Stimulated activated CD8-positive, alpha-beta memory T cell treated with anti-CD3 and anti-CD28 coated beads, Interleukin-12 subunit alpha, Interleukin-12 subunit beta, amount 100 ng/mL, for 24 hours (primary cell): ENCODE measurements around the gene P3R3URF.

Experiments used
- DNase-seq: peaks from one replicate; pipeline ENCODE4 v3.0.0-alpha.2; 2020; ENCODE audit errors: extremely low read depth

Gene P3R3URF

GRCh38 chr1:46193984-46194570 lies 17.8 kb upstream of the P3R3URF start:
- no peak for DNase-seq

DNA sequence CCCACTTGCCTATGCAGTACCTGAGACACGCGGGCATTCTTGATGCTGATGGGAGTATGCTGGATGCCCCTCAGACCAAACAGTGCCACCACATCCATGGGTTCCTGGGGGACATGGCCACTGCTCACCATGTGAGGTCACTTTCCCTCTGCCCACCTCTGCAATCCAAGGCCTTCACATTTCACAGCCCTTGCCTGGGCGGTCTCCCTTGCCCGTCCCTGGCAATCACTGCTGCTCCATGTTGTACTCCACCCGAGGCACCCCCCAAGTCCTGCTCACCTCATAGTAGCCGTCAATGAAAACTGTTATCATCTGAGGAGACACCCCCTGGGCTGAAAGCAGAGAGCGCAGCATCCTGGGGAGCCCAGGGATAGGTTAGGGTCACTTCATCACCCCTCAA lies 17.0 kb upstream of the P3R3URF start:
- DNase-seq: no peak

DNA sequence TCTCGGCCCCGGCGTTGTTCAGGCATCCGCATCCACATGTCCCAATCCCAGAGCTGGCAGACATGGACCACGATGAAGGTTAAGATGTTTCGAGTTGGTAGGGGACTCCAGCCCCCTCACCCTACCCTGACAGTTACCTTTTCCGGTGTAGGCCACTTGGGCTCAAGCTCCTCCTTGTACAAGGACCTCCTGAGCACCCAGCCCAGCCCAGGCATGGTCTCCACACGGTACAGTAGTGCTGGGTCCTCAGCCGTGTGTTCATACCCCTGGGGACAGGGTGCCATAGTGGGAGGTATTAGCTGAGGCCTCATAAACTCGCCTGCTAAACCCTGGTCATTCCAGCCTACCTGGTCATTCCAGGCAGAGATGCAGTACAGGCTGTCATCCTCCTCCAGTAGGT lies 15.9 kb upstream of the P3R3URF start:
- DNase-seq: no peak

DNA sequence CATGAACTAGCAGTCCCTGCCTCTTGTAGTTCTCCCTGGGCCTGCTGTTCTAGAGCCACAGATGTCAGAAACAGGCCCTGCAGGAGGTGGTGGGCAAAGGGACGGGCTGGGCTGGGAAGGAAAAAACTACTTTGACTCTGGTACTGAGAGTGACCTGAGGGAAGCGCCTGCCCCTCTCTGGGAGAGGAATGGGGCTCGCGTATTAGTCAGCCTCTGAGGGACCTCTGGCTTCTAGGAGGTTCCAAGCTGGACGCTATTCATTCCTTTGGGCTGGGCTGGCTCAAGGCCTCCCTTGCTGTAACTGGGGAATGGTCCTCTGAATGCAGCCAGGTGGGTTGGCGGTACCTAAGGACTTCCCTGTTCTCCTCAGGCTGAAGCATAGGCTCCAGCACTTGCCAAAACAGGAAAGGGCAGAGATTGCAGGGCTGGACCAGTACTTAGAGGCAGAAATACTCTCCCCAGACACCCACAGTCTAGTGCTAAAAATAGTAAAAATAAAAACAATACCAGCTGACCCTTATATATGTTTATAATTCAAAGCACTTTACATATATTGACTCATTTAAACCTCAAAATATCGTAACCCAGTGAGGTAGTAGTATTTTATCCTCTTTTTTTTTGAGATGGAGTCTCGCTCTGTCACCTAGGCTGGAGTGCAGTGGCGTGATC lies 14.9 kb upstream of the P3R3URF start:
- no peak for DNase-seq

DNA sequence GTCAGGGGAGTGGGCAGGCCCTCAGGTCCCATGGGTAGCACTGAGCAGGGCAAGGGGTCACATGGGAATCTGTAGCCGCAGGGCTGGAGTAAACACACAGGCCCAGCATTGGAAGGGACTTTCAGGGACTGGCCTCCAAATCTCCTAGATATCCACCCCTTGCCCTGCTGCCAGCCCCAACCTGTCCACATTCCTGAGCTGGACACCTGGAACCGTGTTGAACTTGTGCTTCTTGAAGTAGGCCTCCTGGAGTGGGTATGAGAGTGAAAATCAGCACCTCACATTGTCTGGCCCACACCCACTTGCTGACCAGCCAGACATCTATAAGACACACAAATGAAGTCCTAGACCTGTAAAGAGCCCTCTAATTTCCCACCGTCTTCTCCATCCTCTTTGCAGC lies 14.3 kb upstream of the P3R3URF start:
- DNase-seq: no peak

DNA sequence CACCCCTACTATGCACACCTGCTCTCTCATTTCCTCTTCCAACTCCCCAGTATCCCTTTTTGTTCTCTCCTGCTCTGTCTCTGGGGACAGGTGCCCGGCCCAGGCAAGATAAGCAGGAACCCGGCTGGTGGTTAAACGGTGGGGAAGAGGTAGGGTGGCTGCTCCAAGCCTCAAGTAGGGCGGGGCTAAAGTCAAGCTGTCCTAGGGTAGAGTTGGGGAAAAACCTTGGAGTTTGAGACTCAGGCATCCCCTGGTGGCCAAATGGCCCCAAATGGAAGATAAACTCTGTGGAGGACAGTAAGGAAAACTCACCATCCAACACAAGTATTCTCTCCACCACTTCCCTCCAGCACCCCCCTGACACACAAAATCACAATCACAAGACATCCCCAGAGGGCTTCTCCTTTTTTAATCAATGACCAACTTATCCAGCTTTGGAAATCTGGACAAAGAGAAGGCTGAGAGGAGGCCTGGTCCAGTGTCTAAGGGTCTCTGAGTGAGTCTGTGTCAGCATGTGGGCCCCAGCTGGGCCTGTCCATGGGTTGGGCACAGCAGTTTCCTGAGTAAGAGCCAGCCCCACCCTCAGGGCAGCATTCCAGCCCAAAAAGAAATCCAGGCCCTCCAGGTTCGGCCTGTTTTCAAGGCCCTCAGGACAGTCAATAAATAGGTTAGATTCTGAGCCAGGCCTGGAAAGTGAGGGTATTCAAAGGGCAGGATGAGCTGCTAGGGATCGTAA lies 12.2 kb upstream of the P3R3URF start:
- DNase-seq: no peak

DNA sequence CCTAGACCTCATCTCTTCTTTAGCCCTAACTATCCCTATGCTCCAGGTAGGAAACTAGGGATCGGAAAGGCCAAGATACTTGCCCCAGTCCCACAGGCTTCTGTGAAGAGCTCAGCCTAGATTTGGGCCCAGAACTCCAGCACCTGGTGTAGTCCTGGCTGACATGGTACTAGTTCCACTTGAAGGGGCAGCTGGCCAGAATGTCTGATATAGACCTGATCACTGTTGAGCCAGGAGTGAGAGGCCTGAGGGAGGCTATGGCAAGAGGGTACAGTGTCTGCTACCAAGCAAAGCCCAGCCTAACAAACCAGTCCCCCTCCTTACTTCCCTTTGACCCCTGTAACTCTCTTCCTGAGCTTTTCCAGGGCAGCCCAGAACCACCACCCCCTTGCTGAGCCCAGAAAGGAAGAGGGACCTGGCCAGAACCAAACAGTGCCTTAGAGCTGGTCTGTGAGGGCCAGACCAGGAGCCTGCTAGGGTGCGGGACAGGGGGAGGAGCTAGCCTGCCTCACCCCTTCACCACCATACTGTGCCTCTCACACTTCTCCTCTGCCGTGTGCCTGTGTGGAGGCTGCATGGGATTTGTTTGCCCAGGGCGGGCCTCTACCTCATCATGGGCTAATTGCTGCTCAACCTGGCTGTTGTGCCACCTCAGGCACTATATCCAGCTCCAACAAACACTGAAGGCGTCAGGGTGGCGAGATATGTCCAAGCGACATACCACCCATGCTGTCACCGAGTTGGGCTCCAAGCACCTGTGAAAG lies 11.0 kb upstream of the P3R3URF start:
- no peak for DNase-seq

GRCh38 chr1:46186076-46186475 lies 9.8 kb upstream of the P3R3URF start:
- no peak for DNase-seq

DNA sequence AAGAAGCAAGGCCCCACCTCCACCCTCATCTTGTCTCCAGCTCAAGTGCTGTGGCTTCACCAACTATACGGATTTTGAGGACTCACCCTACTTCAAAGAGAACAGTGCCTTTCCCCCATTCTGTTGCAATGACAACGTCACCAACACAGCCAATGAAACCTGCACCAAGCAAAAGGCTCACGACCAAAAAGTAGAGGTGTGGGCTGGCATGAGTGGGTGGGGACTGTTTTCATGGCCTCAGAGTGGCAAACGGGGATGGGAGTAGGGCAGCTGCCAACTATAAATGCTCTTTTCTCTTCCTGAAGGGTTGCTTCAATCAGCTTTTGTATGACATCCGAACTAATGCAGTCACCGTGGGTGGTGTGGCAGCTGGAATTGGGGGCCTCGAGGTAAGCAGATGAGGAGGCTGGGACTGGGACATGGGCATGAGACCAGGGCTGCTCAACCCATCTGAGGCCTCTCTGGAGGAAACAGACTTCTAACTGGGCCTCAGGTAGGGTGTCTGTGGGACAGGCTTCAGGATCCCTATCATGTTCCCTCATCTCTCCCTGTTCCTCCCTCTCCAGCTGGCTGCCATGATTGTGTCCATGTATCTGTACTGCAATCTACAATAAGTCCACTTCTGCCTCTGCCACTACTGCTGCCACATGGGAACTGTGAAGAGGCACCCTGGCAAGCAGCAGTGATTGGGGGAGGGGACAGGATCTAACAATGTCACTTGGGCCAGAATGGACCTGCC lies 8.8 kb upstream of the P3R3URF start:
- no peak for DNase-seq

GRCh38 chr1:46183926-46184557 lies 7.8 kb upstream of the P3R3URF start:
- DNase-seq: no peak

DNA sequence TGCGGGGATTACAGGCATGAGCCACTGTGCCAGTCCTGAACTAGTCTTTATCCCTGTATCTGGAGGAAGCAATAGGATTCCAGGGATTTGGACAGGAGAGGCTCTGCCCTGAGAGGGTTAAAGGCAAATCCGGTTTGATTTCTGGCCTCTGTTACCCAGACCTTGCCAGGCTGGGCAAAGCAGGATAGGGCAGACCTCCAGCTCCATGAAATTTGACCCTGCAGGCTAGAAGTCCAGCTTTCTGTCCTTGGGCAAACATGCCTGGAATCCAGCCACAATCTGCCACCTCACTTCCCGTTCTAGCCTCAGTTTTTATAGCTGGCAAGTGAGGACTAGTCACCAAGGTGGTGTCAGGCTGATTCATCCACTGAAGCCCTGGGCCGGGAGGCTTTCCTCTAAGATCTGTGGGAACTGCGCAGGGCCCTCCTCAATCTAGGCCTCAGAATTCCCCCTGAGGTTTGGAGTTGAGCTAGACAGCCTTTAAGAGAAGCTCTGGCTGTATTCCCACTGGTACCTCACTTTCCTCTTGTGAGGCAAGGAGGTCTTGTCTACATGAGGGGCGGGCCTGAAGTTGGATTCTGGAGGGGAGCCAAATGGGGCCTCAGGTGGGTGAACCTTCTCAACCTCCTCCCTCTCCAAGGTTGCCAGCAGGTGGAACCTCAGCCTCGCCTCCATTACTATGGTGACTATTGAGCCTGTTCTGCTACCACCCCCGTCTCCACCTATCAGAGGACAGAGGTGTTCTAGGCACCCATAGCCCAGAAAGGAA lies 7.0 kb upstream of the P3R3URF start:
- DNase-seq: no peak

DNA sequence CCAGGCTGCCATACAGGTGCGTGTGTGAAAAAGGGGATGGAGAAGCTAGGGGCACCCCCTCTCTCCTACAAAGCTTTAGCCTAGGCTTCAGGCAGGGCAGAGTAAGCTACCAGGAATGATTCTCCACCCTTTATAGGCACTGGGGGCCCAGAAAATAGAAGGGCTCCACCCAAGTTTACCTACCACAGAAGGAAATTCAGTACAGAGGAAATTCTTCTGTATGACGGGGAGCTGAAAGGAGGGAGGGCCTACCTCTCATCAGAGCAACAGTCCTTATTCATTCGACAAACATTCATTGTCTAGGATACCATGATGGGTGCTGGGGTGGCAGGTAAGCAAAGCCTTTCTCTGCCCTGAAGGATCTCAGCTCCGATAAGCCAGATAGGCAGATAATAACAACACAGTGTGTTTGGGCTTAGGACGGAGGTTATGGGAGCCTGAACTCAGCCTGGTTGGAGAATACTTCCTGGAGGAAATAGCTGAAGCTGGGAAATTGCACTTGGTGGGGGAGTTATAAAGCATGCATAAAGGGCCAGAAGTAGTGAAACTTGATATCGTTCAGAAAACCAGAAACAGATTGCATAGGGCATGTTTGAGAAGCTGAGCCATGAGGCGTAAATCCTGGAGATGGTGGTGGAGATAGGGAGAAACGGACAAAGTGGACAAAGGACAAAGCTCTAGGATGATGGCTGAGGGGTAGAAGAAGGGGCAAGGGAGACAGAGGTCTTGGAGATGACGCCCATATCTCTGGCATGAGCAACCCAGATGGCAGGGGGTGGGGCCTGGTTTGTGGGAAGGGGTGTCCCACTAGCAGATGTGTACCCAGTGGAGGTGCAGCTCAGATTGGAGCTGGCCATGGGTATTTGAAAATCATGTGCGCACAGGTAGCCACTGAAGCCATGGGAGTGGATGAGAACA lies 5.3 kb upstream of the P3R3URF start:
- no peak for DNase-seq

DNA sequence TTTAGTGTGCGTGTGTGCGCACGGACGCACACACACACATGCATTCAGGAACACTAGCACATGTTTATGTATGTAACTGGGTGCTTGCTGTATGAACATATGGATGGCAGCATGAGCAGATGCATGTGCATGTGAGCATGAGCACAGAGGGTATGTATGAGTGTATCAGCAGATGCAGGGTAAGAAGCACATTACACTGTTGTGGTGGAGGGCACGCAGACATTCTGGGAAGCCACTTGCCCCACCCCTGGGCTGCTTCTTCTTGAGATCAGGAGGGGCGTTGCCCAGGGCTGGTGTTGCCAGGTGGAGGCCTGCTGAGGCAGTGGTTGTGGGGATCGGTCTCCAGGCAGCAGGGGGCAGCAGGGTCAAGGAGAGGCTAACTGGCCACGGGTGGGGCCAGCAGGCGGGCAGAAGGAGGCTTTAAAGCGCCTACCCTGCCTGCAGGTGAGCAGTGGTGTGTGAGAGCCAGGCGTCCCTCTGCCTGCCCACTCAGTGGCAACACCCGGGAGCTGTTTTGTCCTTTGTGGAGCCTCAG lies 3.9 kb upstream of the P3R3URF start:
- DNase-seq: no peak

- no peak for DNase-seq
Observed at GRCh38 chr1:46179138-46180081, 3.1 kb upstream of the P3R3URF start.

GRCh38 chr1:46175243-46175642 lies 1.0 kb downstream of the P3R3URF start:
- DNase-seq: no peak

- DNase-seq: no peak
Observed at GRCh38 chr1:46174448-46175231, 1.6 kb downstream of the P3R3URF start, which contains the start of gene TSPAN1. TSPAN1 (plus strand) TSS chr1:46175087; CDS start chr1:46181108, 6,021 bp downstream.

DNA sequence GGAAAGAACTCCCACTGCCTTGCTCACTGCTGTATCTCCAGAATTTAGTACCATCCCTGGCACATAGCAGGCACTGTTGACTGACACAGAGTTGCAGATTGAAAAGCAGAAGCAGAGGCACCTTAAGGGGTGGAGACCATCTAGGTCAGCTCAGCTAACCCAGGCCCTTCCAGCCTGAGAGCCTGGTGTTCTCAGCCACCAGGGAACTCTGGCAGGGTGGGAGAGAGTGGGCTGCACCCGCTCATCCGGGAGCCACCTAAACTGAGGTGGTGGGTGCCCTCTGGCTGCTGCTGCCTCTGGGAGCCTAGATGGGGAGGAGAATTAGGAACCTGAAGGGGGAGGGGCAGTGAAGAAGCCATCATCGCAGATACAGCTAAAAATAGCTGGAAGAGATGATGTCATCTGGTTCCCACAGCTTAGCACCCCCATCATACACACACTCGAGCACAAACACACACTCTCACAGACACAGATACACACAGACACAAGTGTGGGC lies 2.9 kb downstream of the P3R3URF start:
- DNase-seq: no peak
